ENCODE measurements around the gene LZTS3. TPM values are rescaled to one million over a fixed set of nuclear protein-coding genes. Genes with fewer than 3 reads are reported as not detected.
A peak's percentile ranks its signal among the peaks of the same experiment; 100 is the strongest.

LZTS3 gene
- total and polyA plus RNA-seq, 8 donors: 7.1 to 21.0 (median 9.4) TPM

DNA sequence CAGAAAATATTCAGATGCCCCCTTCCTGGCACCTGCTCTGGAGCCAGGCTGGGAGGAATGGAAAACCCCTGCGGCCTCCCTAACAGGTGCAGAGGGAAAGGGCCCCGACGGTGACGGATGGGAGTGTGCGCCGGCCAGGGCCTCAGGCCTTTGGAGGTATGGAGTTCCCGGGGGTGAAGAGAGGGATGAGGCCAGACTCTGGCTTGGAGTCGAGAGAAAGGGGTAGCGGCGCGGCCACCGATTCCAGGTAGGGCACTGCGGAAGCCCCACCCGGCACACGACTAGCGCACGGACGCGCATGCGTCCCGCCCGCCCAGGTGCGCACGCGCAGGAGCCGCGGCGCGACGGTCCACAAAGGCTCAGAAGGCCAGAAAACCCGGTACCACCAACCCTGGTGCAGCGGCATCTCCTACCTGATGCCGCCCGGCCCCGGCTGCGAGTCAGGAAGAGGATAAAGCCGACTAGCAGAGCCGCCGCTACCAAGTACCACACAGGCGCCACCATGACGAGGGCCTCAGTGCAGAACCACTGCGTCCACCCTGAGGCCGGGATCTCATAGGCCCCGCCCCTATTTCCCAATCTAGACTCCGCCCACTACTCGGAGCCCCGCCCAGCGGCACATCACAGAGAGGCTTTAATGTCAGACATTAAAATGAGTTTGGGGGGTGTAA is 30.9 kb upstream of the LZTS3 start, which contains the start of gene DDRGK1:
TSS of gene DDRGK1 (minus strand) at position 559 of the 671 bp plus-strand sequence. CDS start at position 504, 55 bp downstream.
- TF ChIP-seq, protein P1, sequence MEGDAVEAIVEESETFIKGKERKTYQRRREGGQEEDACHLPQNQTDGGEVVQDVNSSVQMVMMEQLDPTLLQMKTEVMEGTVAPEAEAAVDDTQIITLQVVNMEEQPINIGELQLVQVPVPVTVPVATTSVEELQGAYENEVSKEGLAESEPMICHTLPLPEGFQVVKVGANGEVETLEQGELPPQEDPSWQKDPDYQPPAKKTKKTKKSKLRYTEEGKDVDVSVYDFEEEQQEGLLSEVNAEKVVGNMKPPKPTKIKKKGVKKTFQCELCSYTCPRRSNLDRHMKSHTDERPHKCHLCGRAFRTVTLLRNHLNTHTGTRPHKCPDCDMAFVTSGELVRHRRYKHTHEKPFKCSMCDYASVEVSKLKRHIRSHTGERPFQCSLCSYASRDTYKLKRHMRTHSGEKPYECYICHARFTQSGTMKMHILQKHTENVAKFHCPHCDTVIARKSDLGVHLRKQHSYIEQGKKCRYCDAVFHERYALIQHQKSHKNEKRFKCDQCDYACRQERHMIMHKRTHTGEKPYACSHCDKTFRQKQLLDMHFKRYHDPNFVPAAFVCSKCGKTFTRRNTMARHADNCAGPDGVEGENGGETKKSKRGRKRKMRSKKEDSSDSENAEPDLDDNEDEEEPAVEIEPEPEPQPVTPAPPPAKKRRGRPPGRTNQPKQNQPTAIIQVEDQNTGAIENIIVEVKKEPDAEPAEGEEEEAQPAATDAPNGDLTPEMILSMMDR (IDR thresholded peaks at IDR 0.05): no peak
- Histone ChIP-seq H3K9me3 (no peaks in the 10 kb centered on the region), H3K4me1 (peaks cover 18 to 28% of the 10 kb centered on the region in 2 donors), H3K4me3 (peak within 1 kb of the TSS; percentile 88 to 99), H3K36me3 (peaks cover 0 to 33% of the 10 kb centered on the region in 2 donors), H3K27me3 (no peaks in the 10 kb centered on the region), H3K27ac (peak within 1 kb of the TSS; percentile 77 to 87)
- ATAC-seq: peak; percentile 93
- intact Hi-C loops (cut with DNase I): no loop called here
- peak; percentile 86 to 93 (median 88) for DNase-seq

DNA sequence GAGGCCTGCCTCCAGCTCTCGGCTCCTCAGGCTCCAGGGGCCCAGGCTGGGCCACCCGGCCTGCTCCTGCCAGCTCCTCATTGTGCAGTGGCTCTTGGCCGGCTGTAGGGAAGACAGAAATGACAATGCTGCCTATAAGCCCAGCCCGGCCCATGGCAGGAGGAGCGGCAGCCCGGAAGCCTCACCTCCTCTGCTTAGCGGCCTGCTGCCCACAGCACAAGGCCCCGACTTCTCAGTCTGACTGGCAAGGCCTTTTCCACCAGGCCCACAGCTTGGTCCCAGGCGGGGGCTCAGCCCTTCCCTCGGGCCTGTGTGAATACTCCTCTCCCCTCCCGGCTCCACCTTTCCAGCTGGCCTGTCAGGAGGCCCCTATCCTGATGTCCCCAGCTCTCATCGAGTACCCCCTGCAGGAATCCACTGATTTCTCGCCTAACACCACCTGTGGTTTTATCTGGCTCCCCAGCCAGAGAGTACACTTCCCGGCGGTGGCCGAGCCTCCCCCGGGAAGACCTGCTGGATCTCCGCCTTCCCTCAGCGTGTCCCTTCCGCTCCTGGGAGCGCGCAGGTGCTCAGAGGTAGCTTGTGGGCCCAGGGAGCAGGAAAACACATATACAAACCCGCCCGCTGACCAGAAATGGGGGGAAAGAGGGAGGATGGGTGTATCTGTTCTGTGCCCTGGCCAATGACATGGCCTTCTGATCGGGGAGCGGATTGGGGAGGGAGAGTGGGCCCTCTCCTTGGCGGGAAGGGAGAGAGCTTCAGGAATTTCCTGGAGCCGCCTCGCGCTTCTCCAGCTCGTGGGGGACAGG is 30.2 kb upstream of the LZTS3 start:
- TF ChIP-seq, protein P1 (IDR thresholded peaks at IDR 0.05): no peak
- H3K9me3 ChIP-seq: no peaks in the 10 kb centered on the region
- intact Hi-C loops (cut with DNase I): no loop called here

DNA sequence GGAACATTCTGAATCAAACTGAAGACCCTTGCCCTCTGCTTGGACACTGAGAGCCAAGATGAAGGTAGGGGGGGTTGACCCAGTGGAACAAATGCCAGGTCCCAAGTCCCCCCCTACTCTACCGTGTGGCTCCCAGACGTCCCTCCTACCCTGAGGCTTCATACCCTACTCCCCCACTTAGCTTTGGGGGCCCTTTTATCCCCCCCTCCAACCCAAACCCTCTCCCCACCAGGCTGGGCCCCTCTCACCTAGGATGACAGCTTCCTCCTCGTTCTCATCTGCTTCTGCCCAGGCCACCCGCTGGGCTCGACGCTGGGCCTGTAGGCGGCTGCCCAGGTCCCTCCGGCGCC is 29.6 kb upstream of the LZTS3 start:
- TF ChIP-seq, protein P1 (IDR thresholded peaks at IDR 0.05): no peak
- intact Hi-C loops (cut with DNase I): no loop called here
- Histone ChIP-seq H3K4me3 (peak overlapping the region; percentile 88 to 99), H3K9me3 (no peaks in the 10 kb centered on the region), H3K27me3 (no peaks in the 10 kb centered on the region), H3K27ac (peak overlapping the region in 1 of 2 donors; percentile 87), H3K4me1 (peaks cover 12 to 20% of the 10 kb centered on the region in 2 donors), H3K36me3 (peaks cover 0 to 47% of the 10 kb centered on the region in 2 donors)
- DNase-seq (no peak), ATAC-seq (no peak)

More for the DNA sequence above, 30.2 kb upstream of the LZTS3 start:
- ATAC-seq (peak; percentile 54), DNase-seq (no peak)
- Histone ChIP-seq H3K27ac (peak overlapping the region; percentile 77 to 87), H3K36me3 (peaks cover 0 to 41% of the 10 kb centered on the region in 2 donors), H3K4me3 (peak overlapping the region; percentile 88 to 99), H3K27me3 (no peaks in the 10 kb centered on the region), H3K4me1 (peaks cover 16 to 25% of the 10 kb centered on the region in 2 donors)

DNA sequence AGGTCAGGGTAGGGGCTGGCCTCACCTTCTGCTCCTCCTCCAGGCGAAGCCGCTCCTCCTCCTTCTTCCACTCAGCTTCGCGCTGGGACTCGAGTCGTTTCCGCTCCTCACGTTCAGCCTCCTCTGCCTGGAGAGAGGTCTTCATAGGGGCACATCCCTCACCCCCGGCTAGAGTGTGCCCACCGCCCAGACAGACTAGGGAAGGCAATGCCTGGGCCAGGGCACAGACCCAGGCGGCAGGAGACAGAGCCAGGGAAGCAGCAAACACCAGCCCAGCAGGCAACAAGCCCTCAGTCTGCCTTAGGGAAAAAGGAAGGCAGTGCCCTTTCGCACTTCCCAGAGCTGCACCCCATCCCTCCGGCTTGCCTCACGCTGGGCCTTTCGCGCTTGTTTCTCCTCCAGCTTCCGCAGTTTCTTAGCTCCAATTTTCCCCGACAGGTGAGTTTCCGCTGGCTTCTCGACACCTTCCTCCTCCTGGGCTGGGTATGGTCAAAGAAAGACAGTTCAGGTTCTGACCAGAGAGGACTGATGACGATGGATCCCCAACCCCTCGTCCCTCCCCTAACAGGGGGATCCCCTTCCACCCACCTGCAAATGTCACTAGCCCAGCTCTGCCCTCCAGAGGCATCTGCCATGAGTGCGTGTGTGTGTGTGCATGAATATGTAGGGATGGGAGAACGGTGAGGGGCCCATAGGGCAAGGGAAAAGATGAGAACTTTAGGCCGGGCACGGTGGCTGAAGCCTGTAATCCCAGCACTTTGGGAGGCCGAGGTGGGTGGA is 26.8 kb upstream of the LZTS3 start:
- ATAC-seq (no peak), DNase-seq (peak in 1 of 4 donors; percentile 49)
- H3K4me1 ChIP-seq: peaks cover 12 to 20% of the 10 kb centered on the region in 2 donors
- H3K27me3 ChIP-seq: no peaks in the 10 kb centered on the region
- H3K9me3 ChIP-seq: no peaks in the 10 kb centered on the region
- peaks cover 0 to 74% of the 10 kb centered on the region in 2 donors for H3K36me3 ChIP-seq
- intact Hi-C loops (cut with DNase I): no loop called here
- H3K4me3 ChIP-seq: no peak overlapping the region
- no peak overlapping the region for H3K27ac ChIP-seq
- TF ChIP-seq, protein P1 (IDR thresholded peaks at IDR 0.05): no peak

Data from left lung (tissue), 10 donors.